Measurements from ENCODE around the gene SF3B3. TPM values are rescaled to one million over a fixed set of nuclear protein-coding genes. Genes with fewer than 3 reads are reported as not detected.
A peak's percentile ranks its signal among the peaks of the same experiment; 100 is the strongest.
"Not testable (repeated sequence)": the region's sequence is repeated elsewhere in the genome, so short reads cannot be mapped to it uniquely, and the experiment has no call there.

Gene SF3B3
- total RNA-seq, 1 donor from 2014 or later = 91.3 TPM

DNA sequence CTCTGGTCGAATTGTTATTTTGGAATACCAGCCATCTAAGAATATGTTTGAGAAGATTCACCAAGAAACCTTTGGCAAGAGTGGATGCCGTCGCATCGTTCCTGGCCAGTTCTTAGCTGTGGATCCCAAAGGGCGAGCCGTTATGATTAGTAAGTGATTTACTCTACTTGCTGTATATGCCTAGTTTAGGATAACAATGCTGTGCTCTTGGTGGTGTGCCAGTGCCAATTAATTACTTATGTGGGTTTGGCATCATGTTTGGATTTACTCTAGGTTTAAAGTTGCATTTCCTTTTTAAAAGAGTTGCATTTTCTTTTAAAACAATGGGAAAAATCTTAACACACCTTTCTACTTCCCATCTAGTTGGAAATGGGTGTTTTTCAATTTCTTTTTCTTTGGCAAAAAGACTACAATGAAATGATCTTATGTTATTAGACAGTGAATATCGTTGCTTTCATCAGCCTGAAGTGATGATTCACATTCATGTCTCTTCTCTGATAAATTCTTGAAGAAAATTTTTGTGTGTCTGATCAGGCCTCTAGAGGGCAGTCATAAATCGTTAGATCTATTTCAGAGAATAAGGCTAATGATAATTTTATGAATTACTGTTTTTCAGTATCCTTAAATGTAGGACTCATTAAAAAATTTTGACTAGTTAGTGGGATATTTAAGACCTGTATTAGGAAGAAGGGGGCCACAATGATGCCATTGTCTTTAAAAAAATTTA, 5.6 kb downstream of the SF3B3 start:
- Histone ChIP-seq H3K27ac (no peak overlapping the region), H3K27me3 (no peaks in the 10 kb centered on the region), H3K4me3 (no peak overlapping the region), H3K4me1 (peaks cover 52% of the 10 kb centered on the region), H3K36me3 (peaks cover 0 to 65% of the 10 kb centered on the region in 2 donors), H3K9me3 (no peaks in the 10 kb centered on the region)
- intact Hi-C loops (cut with DNase I) = loop anchor here (10.0 kb wide), 2 partner anchors 126 to 226 kb away; no protein-coding TSS in a partner anchor
- TF ChIP-seq, protein P1, sequence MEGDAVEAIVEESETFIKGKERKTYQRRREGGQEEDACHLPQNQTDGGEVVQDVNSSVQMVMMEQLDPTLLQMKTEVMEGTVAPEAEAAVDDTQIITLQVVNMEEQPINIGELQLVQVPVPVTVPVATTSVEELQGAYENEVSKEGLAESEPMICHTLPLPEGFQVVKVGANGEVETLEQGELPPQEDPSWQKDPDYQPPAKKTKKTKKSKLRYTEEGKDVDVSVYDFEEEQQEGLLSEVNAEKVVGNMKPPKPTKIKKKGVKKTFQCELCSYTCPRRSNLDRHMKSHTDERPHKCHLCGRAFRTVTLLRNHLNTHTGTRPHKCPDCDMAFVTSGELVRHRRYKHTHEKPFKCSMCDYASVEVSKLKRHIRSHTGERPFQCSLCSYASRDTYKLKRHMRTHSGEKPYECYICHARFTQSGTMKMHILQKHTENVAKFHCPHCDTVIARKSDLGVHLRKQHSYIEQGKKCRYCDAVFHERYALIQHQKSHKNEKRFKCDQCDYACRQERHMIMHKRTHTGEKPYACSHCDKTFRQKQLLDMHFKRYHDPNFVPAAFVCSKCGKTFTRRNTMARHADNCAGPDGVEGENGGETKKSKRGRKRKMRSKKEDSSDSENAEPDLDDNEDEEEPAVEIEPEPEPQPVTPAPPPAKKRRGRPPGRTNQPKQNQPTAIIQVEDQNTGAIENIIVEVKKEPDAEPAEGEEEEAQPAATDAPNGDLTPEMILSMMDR (IDR thresholded peaks at IDR 0.05) = peak in 2 of 3 experiments; percentile 29 to 31
- peak in 1 of 2 donors; percentile 52 for TF ChIP-seq POLR2AphosphoS5 (IDR thresholded peaks at IDR 0.05; ENCODE audit: insufficient read depth in 1 of 2, low read depth in 1 of 2)
- no peak for TF ChIP-seq POLR2A (IDR thresholded peaks at IDR 0.05)
- DNase-seq (ENCODE audit: extremely low spot score in 2 of 2) = no peak

DNA sequence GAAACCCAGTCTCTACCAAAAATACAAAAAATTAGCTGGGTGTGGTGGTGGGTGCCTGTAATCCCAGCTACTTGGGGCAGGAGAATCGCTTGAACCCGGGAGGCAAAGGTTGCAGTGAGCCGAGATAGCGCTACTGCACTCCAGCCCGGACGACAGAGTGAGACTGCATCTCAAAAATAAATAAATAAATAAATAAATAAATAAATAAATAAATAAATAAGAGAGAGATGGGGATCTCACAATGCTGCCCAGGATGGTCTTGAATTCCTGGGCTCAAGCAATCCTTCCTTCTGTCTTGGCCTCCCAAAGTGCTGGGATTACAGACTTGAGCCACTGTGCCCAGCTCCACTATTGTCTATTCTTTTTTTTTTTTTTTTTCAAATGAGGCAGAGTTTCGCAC, 6.3 kb downstream of the SF3B3 start:
- Histone ChIP-seq H3K4me1 (peaks cover 47% of the 10 kb centered on the region), H3K36me3 (peaks cover 0 to 71% of the 10 kb centered on the region in 2 donors)
- not testable (repeated sequence) for H3K4me3 ChIP-seq; H3K27me3 ChIP-seq; DNase-seq (ENCODE audit: extremely low spot score in 2 of 2); H3K9me3 ChIP-seq; H3K27ac ChIP-seq
- intact Hi-C loops (cut with DNase I) = loop anchor here (10.0 kb wide), 2 partner anchors 125 to 225 kb away; no protein-coding TSS in a partner anchor

DNA sequence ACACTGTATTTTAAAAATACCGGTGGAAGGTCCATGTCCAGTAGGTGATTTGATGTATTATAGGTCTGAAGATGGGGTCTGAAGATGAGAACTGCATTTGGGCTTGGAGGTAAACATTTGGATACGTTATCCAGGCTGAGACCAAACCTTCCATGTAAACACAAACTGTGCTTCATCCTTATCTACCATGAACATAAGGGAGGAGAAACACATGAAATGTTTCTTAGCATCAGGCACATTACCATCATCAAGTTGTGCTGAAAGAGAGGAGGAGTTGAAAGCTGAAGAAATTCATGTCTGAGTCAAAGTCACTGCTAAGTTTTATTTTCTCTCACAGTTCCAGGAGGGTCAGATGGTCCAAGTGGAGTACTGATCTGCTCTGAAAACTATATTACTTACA, 11.4 kb downstream of the SF3B3 start:
- H3K4me1 ChIP-seq = no peaks in the 10 kb centered on the region
- intact Hi-C loops (cut with DNase I) = no loop called here
- H3K4me3 ChIP-seq = no peak overlapping the region
- DNase-seq (ENCODE audit: extremely low spot score in 2 of 2) = no peak
- no peak overlapping the region for H3K27ac ChIP-seq
- H3K36me3 ChIP-seq = peaks cover 0 to 96% of the 10 kb centered on the region in 2 donors
- H3K9me3 ChIP-seq = no peaks in the 10 kb centered on the region
- H3K27me3 ChIP-seq = no peaks in the 10 kb centered on the region
- TF ChIP-seq POLR2AphosphoS5 (IDR thresholded peaks at IDR 0.05; ENCODE audit: insufficient read depth in 1 of 2, low read depth in 1 of 2) (no peak), POLR2A (IDR thresholded peaks at IDR 0.05) (no peak)
- TF ChIP-seq, protein P1 (IDR thresholded peaks at IDR 0.05) = no peak

DNA sequence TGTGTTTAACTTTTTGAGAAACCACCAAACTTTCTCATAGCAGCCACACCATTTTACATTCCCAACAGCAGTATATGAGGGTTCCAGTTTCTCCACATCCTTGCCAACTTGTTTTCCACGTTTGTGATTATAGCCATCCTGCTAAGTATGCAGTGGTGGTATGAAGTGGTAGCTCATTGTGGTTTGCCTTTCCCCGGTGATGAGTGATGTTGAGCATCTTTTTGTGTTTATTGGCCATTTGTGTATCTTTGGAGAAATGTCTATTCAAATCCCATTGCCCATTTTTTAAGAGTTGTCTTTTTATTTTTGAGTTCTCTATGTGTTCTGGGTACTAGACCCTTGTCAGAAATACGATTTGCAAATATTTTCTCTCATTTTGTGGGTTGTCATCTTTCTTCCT, 17.4 kb downstream of the SF3B3 start:
- no peak for DNase-seq (ENCODE audit: extremely low spot score in 2 of 2)
- peaks cover 9 to 95% of the 10 kb centered on the region in 2 donors for H3K36me3 ChIP-seq
- no peaks in the 10 kb centered on the region for H3K9me3 ChIP-seq
- no peak overlapping the region for H3K27ac ChIP-seq
- intact Hi-C loops (cut with DNase I) = no loop called here
- no peak overlapping the region for H3K4me3 ChIP-seq
- no peaks in the 10 kb centered on the region for H3K4me1 ChIP-seq
- TF ChIP-seq, protein P1 (IDR thresholded peaks at IDR 0.05) = no peak
- TF ChIP-seq POLR2A (IDR thresholded peaks at IDR 0.05) (no peak), POLR2AphosphoS5 (IDR thresholded peaks at IDR 0.05; ENCODE audit: insufficient read depth in 1 of 2, low read depth in 1 of 2) (no peak)
- H3K27me3 ChIP-seq = no peaks in the 10 kb centered on the region

DNA sequence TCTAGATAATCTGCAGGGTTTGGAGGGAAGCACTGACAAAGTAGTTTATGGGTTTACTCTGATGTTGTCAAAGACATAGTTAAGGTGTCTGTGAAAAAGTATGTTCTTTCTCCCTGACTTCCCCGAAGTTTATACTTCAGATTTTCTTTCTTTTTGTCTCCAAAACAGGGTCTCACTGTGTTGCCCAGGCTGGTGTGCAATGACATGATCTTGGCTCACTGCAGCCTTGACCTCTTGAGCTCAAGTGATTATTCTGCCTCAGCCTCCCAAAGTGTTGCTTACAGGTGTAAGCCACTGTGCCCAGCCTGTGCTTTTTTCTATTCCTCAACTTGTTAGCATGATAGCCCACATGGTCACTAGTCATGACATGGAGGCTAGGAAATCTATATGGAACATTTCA, 20.9 kb downstream of the SF3B3 start:
- Histone ChIP-seq H3K4me1 (no peaks in the 10 kb centered on the region), H3K27me3 (no peaks in the 10 kb centered on the region), H3K4me3 (no peak overlapping the region), H3K36me3 (peaks cover 9 to 94% of the 10 kb centered on the region in 2 donors), H3K27ac (no peak overlapping the region), H3K9me3 (no peaks in the 10 kb centered on the region)
- intact Hi-C loops (cut with DNase I) = no loop called here
- no peak for DNase-seq (ENCODE audit: extremely low spot score in 2 of 2)
- TF ChIP-seq POLR2A (IDR thresholded peaks at IDR 0.05) (no peak), POLR2AphosphoS5 (IDR thresholded peaks at IDR 0.05; ENCODE audit: insufficient read depth in 1 of 2, low read depth in 1 of 2) (no peak)
- TF ChIP-seq, protein P1 (IDR thresholded peaks at IDR 0.05) = no peak

Measured in vagina (tissue), 2 donors.